Fibroblast of lung (primary cell): ENCODE data around the gene PLB1. TPM values are rescaled to one million over a fixed set of nuclear protein-coding genes. Genes with fewer than 3 reads are reported as not detected.

Experiments
- DNase-seq, 2 donors: peaks; one replicate each; pipeline versions ENCODE4 v3.0.0 to v3.0.0-alpha.2; 2010; ENCODE audit warnings: low read depth in 2 of 2
- H2AFZ ChIP-seq: 2 replicates; pipeline ENCODE4 v1.5.1; 2012; ENCODE audit warnings: low read length, control low read depth, inconsistent platforms
- H3K27ac ChIP-seq: 2 replicates; pipeline ENCODE4 v1.5.1; 2011; ENCODE audit warnings: low read length, control low read depth; ENCODE audit not compliant: insufficient read depth
- H3K27me3 ChIP-seq: 2 replicates; pipeline ENCODE4 v1.5.1; 2011; ENCODE audit warnings: mild to moderate bottlenecking, low read length; ENCODE audit not compliant: control insufficient read depth, insufficient read depth
- H3K36me3 ChIP-seq: 2 replicates; pipeline ENCODE4 v1.5.1; 2011; ENCODE audit warnings: low read length; ENCODE audit not compliant: control insufficient read depth, insufficient read depth
- H3K4me1 ChIP-seq: 2 replicates; pipeline ENCODE4 v1.5.1; 2011; ENCODE audit warnings: low read length; ENCODE audit not compliant: control insufficient read depth, insufficient read depth; ENCODE audit errors: extremely low read depth
- H3K4me2 ChIP-seq: 2 replicates; pipeline ENCODE4 v1.5.1; 2011; ENCODE audit warnings: low read length, control low read depth; ENCODE audit not compliant: insufficient read depth; ENCODE audit errors: extremely low read depth
- H3K4me3 ChIP-seq, 4 experiments: fragments of 200-600 bp in 1 of 4; sonication (generic) in 1 of 4; replicated peaks in 1 of 4; 2 replicates each; pipeline ENCODE4 v1.5.1; 2011 to 2016; ENCODE audit warnings: low read length in 4 of 4, low read depth in 3 of 4, mild to moderate bottlenecking in 3 of 4, control low read depth in 2 of 4, inconsistent platforms in 1 of 4, mixed read lengths in 1 of 4; ENCODE audit not compliant: insufficient read depth in 1 of 4; ENCODE audit errors: control extremely low read depth in 1 of 4
- H3K79me2 ChIP-seq: 2 replicates; pipeline ENCODE4 v1.5.1; 2012; ENCODE audit warnings: mild to moderate bottlenecking, low read length, inconsistent platforms; ENCODE audit not compliant: control insufficient read depth, insufficient read depth
- H3K9ac ChIP-seq: 2 replicates; pipeline ENCODE4 v1.5.1; 2011; ENCODE audit warnings: mild to moderate bottlenecking, low read length, control low read depth; ENCODE audit not compliant: insufficient read depth
- H3K9me3 ChIP-seq: 2 replicates; pipeline ENCODE4 v1.5.1; 2012; ENCODE audit warnings: low read depth, low read length; ENCODE audit not compliant: control insufficient read depth, insufficient read depth
- H4K20me1 ChIP-seq: 2 replicates; pipeline ENCODE4 v1.5.1; 2011; ENCODE audit warnings: low read length; ENCODE audit not compliant: control insufficient read depth, insufficient read depth; ENCODE audit errors: extremely low read depth
- CTCF ChIP-seq, 2 donors: IDR thresholded peaks in 1 of 2; conservative IDR thresholded peaks in 1 of 2; 1 replicate in 1 of 2; 2 replicates in 1 of 2; pipeline ENCODE4 v1.5.1; 2011 to 2012; ENCODE audit warnings: low read length in 2 of 2, control low read depth in 1 of 2, inconsistent platforms in 1 of 2, low read depth in 1 of 2, mild to moderate bottlenecking in 1 of 2
- EZH2 ChIP-seq: IDR thresholded peaks from 2 replicates; pipeline ENCODE4 v1.5.1; 2012; ENCODE audit warnings: low read length, control low read depth, mild to moderate bottlenecking; ENCODE audit errors: missing control alignments
- polyA plus RNA-seq, 2 donors: library from polyadenylated mRNA; depleted of rRNA in 1 of 2; stranded (reverse) in 1 of 2; unstranded in 1 of 2; fragments of >200 nt; gene quantifications; 2 replicates each; pipeline ENCODE4 v1.2.1, GENCODE V29; 2011 to 2012; ENCODE audit warnings: missing spikeins in 1 of 2
- total RNA-seq: library from RNA; depleted of rRNA; stranded (reverse); fragments of >200 nt; gene quantifications from 2 replicates; pipeline ENCODE4 v1.2.1, GENCODE V29; 2014

The PLB1 gene
- total and polyA plus RNA-seq, 2 donors (not counting 1 experiment from before 2014, with no cell fraction given): 0.70 to 1.8 TPM

- TF ChIP-seq CTCF (conservative IDR thresholded peaks at IDR 0.05 in 1 of 2, IDR thresholded peaks at IDR 0.05 in 1 of 2; ENCODE audit: low read depth in 1 of 2, low read length in 2 of 2) (no peak), EZH2 (no peak)
- Histone ChIP-seq H3K36me3 (no peaks in the 10 kb centered on the region), H3K4me2 (no peak overlapping the region), H3K9ac (no peak overlapping the region), H3K4me3 (no peak overlapping the region), H3K27ac (peak overlapping the region; percentile 58), H3K27me3 (no peaks in the 10 kb centered on the region), H3K9me3 (no peaks in the 10 kb centered on the region), H4K20me1 (no peaks in the 10 kb centered on the region), H3K79me2 (no peaks in the 10 kb centered on the region), H3K4me1 (peaks cover 41% of the 10 kb centered on the region), H2AFZ (no peak overlapping the region)
- DNase-seq: no peak
Observed at GRCh38 chr2:28449126-28449487, 46.8 kb upstream of the PLB1 start.

GRCh38 chr2:28449488-28450395 lies 46.1 kb upstream of the PLB1 start:
- Histone ChIP-seq H2AFZ (no peak overlapping the region), H3K9me3 (no peaks in the 10 kb centered on the region), H3K4me3 (no peak overlapping the region), H3K27ac (peak overlapping the region; percentile 58), H4K20me1 (no peaks in the 10 kb centered on the region), H3K9ac (no peak overlapping the region), H3K27me3 (no peaks in the 10 kb centered on the region), H3K4me1 (peaks cover 41% of the 10 kb centered on the region), H3K4me2 (no peak overlapping the region), H3K79me2 (no peaks in the 10 kb centered on the region), H3K36me3 (no peaks in the 10 kb centered on the region)
- peak in 1 of 2 donors; percentile 61 for DNase-seq
- TF ChIP-seq EZH2: no peak
- no peak for TF ChIP-seq CTCF (conservative IDR thresholded peaks at IDR 0.05 in 1 of 2, IDR thresholded peaks at IDR 0.05 in 1 of 2; ENCODE audit: low read depth in 1 of 2, low read length in 2 of 2)

- Histone ChIP-seq H3K27me3 (no peaks in the 10 kb centered on the region), H3K27ac (no peak overlapping the region), H2AFZ (no peak overlapping the region), H3K79me2 (no peaks in the 10 kb centered on the region), H3K4me3 (no peak overlapping the region), H3K9me3 (no peaks in the 10 kb centered on the region), H3K4me1 (peaks cover 34% of the 10 kb centered on the region), H3K9ac (no peak overlapping the region), H3K36me3 (no peaks in the 10 kb centered on the region), H3K4me2 (no peak overlapping the region), H4K20me1 (no peaks in the 10 kb centered on the region)
- no peak for DNase-seq
- TF ChIP-seq CTCF (conservative IDR thresholded peaks at IDR 0.05 in 1 of 2, IDR thresholded peaks at IDR 0.05 in 1 of 2; ENCODE audit: low read depth in 1 of 2, low read length in 2 of 2): no peak
- no peak for TF ChIP-seq EZH2
Observed at GRCh38 chr2:28450901-28451565, 44.8 kb upstream of the PLB1 start.
